Gastrocnemius medialis (tissue), 4 donors: ENCODE results near the gene FBLN7. TPM values are rescaled to one million over a fixed set of nuclear protein-coding genes. Genes with fewer than 3 reads are reported as not detected.

Experiments used
- ATAC-seq, 2 donors: fragments of 150-250 bp; one replicate each; pipeline ENCODE4 v1.9.1; 2016
- DNase-seq, 2 donors: peaks; one replicate each; pipeline ENCODE4 v3.0.0-alpha.2; 2019
- H3K27ac ChIP-seq, 4 donors: fragments of 200-600 bp; sonication (generic); 1 replicate in 1 of 4; 2 replicates in 3 of 4; pipeline ENCODE4 v1.5.1; 2016 to 2018; ENCODE audit warnings: mild to moderate bottlenecking in 2 of 4, moderate library complexity in 1 of 4
- H3K27me3 ChIP-seq, 3 donors: fragments of 200-600 bp; sonication (generic) in 2 of 3; 1 replicate in 1 of 3; 2 replicates in 2 of 3; pipeline versions ENCODE4 v1.5.1 to v1.6.0; 2016 to 2019; ENCODE audit warnings: mild to moderate bottlenecking in 1 of 3, moderate library complexity in 1 of 3
- H3K36me3 ChIP-seq, 2 donors: fragments of 200-600 bp; sonication (generic) in 1 of 2; one replicate each; pipeline ENCODE4 v1.5.1; 2017 to 2018
- H3K4me1 ChIP-seq, 2 donors: fragments of 200-600 bp; sonication (generic) in 1 of 2; one replicate each; pipeline ENCODE4 v1.5.1; 2016 to 2017; ENCODE audit warnings: mild to moderate bottlenecking in 2 of 2
- H3K4me3 ChIP-seq, 4 donors: fragments of 200-600 bp; sonication (generic) in 3 of 4; 1 replicate in 1 of 4; 2 replicates in 3 of 4; pipeline ENCODE4 v1.5.1; 2016 to 2019; ENCODE audit warnings: mild to moderate bottlenecking in 2 of 4
- H3K9me3 ChIP-seq, 3 donors: fragments of 200-600 bp; sonication (generic) in 2 of 3; 1 replicate in 1 of 3; 2 replicates in 2 of 3; pipeline ENCODE4 v1.5.1; 2016 to 2019
- CTCF ChIP-seq, 5 experiments: fragments of 450-650 bp in 3 of 5; fragments of 200-600 bp in 2 of 5; sonication (generic) in 2 of 5; IDR thresholded peaks in 4 of 5; conservative IDR thresholded peaks in 1 of 5; 1 replicate in 4 of 5; 2 replicates in 1 of 5; pipeline ENCODE4 v1.5.1; 2016 to 2019; ENCODE audit warnings: antibody characterized with exemption in 5 of 5, mild to moderate bottlenecking in 3 of 5, moderate library complexity in 3 of 5
- POLR2A ChIP-seq, 2 donors: fragments of 450-650 bp; IDR thresholded peaks; one replicate each; pipeline ENCODE4 v1.6.1; 2017; ENCODE audit warnings: antibody characterized with exemption in 2 of 2, mild to moderate bottlenecking in 2 of 2, moderate library complexity in 2 of 2
- in situ Hi-C, 4 donors: fragments of 200-750 bp; cut with MboI; loops; one replicate each; pipeline versions ENCODE4 v1.15.0 to v1.8.0; 2017; ENCODE audit warnings: low sequenced_read_pairs in 4 of 4
- intact Hi-C: fragments of 100-400 bp; cut with DNase I; formaldehyde crosslinking; loops from one replicate; pipeline ENCODE4 v1.15.1; 2023; ENCODE audit warnings: low total_unique reads
- total RNA-seq, 4 donors: library from RNA; depleted of rRNA; stranded (reverse); fragments of >200 nt; gene quantifications; one replicate each; pipeline versions ENCODE4 v1.1.0 to v1.2.3, GENCODE V29; 2016

The FBLN7 gene
- total RNA-seq, 4 donors from 2014 or later = 0.41 to 3.3 (median 0.54) TPM

DNA sequence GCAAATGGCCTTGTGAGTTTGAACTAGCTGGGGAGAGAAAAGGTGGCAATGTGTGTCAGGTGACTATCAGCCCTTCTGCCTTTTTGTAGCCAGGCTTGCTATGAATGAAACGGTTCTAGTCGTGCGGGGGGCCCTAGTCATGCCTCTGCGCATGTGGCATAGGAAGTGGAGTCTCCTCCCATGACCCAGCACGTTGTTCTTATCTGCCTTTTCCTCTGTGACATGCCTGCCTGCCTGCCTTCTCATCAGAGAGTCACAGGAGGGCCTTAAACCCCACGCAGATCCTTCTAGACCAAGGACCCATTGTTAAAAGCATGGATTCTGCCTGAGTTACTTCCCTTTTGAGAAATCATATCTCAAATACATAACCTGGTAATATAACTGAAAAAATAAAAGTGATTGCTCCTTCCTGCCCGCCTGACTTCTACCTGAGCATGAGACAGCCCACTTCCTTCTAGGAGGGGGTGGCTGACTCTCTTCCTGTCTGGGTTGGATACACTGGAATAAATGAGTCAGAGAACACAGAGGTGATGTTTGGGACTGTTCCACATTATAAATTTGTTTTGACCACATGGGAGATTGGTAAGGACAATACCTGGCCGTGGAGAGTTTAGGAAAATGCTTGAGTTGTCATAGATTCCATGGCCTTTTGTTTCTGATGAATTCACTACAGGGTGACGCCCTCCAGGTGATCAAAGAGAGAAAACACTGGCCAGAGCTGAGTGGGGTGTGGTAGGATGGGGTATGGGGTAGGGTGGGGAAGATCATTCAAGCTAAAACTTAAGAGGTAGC lies 49.8 kb downstream of the FBLN7 start:
- no peaks in the 10 kb centered on the region for H3K9me3 ChIP-seq
- ATAC-seq (no peak), DNase-seq (no peak)
- no peak for TF ChIP-seq POLR2A (IDR thresholded peaks at IDR 0.05)
- TF ChIP-seq CTCF (IDR thresholded peaks at IDR 0.05 in 4 of 5, conservative IDR thresholded peaks at IDR 0.05 in 1 of 5) = no peak
- H3K36me3 ChIP-seq = no peaks in the 10 kb centered on the region
- H3K27ac ChIP-seq = no peak overlapping the region
- H3K4me1 ChIP-seq = no peaks in the 10 kb centered on the region
- in situ Hi-C loops = no loop called here
- no peak overlapping the region for H3K4me3 ChIP-seq
- intact Hi-C loops = no loop called here
- no peaks in the 10 kb centered on the region for H3K27me3 ChIP-seq

- no peaks in the 10 kb centered on the region for H3K27me3 ChIP-seq
- TF ChIP-seq POLR2A (IDR thresholded peaks at IDR 0.05) (no peak), CTCF (IDR thresholded peaks at IDR 0.05 in 4 of 5, conservative IDR thresholded peaks at IDR 0.05 in 1 of 5) (no peak)
- H3K9me3 ChIP-seq = no peaks in the 10 kb centered on the region
- no peak overlapping the region for H3K27ac ChIP-seq
- H3K4me3 ChIP-seq = no peak overlapping the region
- H3K4me1 ChIP-seq = no peaks in the 10 kb centered on the region
- H3K36me3 ChIP-seq = no peaks in the 10 kb centered on the region
- DNase-seq (no peak), ATAC-seq (no peak)
- in situ Hi-C loops (no loop called here), intact Hi-C loops (no loop called here)
Observed at GRCh38 chr2:112189001-112189556, 50.9 kb downstream of the FBLN7 start.

GRCh38 chr2:112194028-112194427 lies 55.8 kb downstream of the FBLN7 start:
- Histone ChIP-seq H3K4me1 (no peaks in the 10 kb centered on the region), H3K36me3 (no peaks in the 10 kb centered on the region), H3K27ac (no peak overlapping the region), H3K9me3 (no peaks in the 10 kb centered on the region), H3K27me3 (no peaks in the 10 kb centered on the region), H3K4me3 (no peak overlapping the region)
- in situ Hi-C loops (no loop called here), intact Hi-C loops (no loop called here)
- no peak for TF ChIP-seq POLR2A (IDR thresholded peaks at IDR 0.05)
- TF ChIP-seq CTCF (IDR thresholded peaks at IDR 0.05 in 4 of 5, conservative IDR thresholded peaks at IDR 0.05 in 1 of 5) = no peak
- no peak for DNase-seq
- no peak for ATAC-seq

GRCh38 chr2:112194482-112194881 lies 56.3 kb downstream of the FBLN7 start:
- intact Hi-C loops (no loop called here), in situ Hi-C loops (no loop called here)
- no peak overlapping the region for H3K4me3 ChIP-seq
- H3K4me1 ChIP-seq = no peaks in the 10 kb centered on the region
- no peaks in the 10 kb centered on the region for H3K36me3 ChIP-seq
- TF ChIP-seq CTCF (IDR thresholded peaks at IDR 0.05 in 4 of 5, conservative IDR thresholded peaks at IDR 0.05 in 1 of 5) (no peak), POLR2A (IDR thresholded peaks at IDR 0.05) (no peak)
- ATAC-seq (no peak), DNase-seq (no peak)
- H3K27me3 ChIP-seq = no peaks in the 10 kb centered on the region
- no peaks in the 10 kb centered on the region for H3K9me3 ChIP-seq
- no peak overlapping the region for H3K27ac ChIP-seq
